GM18526 (cell line): ENCODE data around the gene PLXNC1.

ENCODE experiments used
- POLR2A ChIP-seq: IDR thresholded peaks from 3 replicates; pipeline ENCODE4 v1.6.1; 2011; ENCODE audit not compliant: insufficient read length; ENCODE audit errors: extremely low read depth

Gene PLXNC1

DNA sequence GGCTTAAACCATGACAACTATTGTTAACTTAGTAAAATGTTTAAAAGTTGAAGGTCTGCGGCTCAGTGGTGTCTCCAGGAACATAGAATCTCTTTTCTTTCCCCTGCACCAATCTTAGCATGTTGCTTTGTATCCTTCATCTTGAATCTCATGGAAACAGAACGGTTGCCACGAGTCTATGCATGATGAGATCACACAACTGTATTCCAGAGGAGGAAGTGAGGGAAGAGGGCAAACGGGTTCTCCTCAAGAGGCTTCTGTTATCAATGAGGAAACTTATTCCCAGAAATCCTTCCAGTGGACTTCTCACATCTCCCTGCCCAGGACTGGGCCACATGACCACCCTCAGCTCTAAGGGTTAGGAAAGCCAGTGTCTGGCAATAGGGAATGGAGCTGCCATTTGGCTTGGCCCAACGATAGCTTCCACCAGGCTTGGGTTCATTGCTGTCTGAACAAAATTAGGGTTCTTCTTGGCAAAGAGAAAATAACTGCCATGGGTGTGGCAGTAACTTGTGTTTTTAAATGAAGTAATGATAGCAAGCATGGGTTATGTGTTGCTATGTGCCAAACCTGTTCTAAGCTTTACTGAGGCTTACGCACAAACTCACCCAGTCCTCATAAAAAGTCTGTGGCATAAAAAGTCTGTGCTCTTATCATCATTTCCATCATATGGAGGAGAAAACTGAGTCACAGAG lies 17.4 kb downstream of the PLXNC1 start:
- TF ChIP-seq POLR2A = no peak

DNA sequence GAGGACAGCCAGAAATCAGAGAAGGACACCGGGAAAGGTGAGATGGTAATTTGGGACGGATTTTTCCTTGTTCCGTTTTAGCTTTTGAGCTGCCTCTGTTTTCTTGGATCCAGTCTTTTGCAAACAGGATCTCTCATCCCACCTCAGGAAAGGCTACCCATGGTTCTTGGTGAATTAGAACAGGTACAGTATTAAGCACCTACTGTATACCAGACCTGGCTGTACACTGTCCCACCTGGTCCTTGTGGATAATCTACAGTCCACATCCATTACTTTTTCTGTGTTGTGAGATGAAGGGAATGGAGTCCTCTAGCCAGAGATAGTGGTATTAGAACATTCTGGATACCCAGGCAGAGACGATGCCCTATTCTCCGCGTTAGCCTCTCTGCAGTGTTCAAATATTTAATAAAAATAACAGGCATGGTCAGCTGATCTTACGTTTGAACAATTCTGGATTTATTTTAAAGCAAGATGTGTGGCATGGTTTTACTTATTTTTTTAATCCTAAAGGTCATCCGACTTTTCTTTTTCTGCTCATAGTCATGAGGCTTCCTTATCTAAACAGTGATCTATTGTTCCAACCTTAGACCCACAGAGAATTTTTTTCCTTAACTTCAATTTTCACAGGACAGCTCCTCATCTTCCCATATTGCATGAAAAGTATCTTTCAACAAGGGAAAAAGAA lies 18.8 kb downstream of the PLXNC1 start:
- TF ChIP-seq POLR2A = no peak

DNA sequence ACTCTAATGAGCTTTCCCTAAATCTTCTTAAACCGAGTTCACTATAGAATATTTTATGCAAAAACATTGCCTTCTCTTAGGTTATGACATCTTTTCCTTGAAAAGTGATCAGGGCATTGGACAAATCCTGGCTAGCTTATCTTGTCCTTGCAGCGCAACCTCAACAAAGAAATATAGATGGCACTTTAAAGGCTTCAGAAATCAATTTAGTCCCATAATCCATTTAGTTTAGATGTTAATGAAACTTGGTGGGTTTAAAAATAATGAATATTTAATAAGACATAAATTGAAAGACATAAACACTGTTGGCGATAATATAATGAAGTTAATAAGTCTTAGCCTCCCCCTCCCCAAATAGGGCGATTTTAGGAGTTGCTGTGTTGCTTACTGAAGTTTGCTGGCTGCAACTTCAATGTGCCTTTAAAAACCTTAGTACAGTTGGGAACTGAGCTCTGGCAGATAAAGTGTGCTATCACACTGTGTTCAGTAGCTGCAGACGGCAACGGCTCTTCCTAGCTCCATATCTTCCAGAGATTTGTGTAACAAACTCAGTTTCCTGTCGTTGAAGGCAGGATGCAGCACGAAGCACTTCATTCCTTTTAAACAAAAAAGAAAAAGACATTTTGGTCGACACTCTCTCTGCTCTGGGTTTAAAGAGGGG lies 19.5 kb downstream of the PLXNC1 start:
- no peak for TF ChIP-seq POLR2A

DNA sequence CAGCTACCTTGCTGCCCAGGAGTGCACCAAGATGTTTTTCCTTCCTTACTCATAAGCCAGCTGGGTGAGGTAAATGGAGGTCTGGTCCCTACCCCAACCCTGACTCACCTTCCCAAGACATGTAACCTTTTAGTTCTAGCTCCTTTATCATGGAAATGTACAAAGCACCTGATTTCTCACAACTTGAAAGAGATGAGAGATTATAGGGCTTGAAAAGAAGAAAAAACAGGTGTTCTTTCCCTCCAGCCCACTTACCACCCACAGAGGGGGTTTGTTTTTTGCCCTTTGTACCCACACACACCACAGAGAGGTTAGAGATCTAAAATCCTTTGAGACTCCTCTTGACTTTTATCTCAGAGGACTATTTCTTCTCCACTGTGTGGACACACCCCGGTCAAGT lies 21.1 kb downstream of the PLXNC1 start:
- no peak for TF ChIP-seq POLR2A

DNA sequence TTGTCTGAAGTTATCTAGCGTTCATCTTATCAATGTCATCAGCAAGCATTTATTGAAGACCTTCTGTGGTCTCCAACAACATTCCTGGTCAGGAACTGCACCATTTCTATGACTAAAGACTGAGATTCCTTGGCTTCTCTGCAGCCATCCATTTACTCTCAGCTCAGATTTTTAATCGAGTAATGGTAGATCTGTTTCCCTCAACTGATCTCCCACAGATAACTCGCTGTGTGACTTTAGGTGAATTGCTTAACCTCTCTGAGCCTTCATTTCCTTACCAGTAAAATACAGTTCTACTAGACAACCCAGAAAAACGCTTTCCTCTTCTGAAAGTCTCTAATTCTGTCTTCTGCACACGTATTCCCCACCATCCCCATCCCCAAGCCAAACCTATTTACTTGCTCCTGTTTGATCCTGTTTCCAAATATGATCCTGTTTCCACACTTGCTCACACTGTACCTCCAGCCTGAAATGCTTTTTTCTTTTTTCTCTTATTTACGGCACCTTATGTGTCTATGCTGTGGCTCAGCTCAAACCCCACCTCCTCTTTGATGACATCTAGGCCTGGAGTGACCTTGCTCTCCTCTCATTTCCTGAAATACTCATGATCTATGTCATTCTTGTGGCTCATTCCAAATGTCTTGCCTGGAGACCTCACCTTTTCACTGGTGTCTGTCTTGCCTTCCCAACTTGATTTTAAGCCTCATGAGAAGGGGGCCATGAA lies 21.8 kb downstream of the PLXNC1 start:
- TF ChIP-seq POLR2A = no peak

DNA sequence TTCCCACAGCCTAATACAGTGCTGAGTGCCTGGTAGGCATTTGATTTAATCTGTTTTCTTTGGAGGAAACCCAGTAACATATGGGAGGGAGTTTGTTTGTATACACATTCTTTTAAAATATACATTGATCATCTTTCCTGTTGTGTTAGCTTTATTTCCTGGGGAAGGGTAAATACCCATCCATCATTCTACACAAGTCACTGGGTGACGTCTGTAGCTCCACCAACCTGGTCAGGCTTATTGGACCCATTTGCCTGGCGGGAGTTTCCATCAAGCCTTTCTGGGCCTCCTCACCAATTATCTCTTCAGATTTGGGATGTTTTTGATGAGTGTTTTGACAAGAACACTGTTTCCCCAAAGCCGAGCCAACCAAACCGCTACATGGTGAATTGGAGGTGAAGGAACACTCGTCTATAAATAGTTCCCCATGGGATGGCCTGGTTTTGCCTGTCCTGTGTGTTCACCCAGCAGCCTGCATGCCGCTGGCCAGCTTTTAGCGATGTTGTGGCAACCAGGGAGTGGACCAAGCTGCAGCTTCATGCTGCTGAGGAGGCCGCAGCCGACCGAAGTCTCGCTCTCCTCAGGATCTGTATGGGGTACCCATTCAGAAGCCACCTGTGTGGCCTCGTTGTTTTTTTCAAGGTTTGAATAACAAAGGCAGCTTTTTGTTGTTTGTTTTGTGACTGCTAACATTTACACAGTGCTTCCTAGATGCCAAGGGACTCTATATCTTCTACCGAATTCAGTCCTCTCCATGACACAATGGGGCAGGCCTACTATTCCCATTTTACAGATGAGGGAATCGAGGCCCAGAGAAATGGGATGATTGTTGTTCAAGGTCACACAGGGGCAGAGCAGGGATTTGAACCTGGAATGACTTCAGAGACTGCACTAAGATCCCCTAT lies 22.6 kb downstream of the PLXNC1 start:
- TF ChIP-seq POLR2A = no peak

DNA sequence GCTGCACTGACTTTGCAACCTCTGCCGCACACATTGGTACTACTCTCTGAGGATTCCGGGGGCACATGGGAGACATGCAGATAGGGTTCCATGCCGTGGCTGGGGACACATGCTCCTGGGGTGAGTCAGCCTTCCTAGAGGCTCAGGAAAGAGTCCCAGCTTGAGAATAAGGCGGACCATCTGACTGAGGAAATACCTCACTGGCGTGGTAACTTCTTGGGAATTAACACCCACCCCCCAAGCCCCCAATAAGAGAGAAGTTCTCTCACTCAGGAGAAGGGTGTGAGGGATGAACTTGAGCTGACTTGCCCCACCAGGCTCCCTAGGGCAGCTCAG lies 23.2 kb downstream of the PLXNC1 start:
- no peak for TF ChIP-seq POLR2A

DNA sequence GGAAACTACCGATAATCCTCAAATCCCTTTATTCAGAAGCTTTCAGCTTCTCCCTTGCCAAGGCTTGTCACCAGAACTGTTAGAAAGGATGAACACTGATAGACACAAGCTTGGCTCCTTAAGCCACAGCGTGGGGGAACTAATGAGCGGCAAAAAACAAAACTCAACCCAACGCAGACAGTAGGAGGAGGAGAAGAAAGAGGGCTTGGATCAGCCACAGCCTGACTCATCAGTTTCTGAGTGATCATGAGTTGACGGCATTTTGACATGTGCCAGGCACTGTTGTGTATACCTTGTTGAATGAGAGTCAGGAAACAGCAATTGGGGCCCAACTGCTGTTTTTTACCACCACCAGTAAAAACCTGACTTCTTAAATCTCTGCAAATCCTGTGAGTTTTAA lies 23.7 kb downstream of the PLXNC1 start:
- no peak for TF ChIP-seq POLR2A

DNA sequence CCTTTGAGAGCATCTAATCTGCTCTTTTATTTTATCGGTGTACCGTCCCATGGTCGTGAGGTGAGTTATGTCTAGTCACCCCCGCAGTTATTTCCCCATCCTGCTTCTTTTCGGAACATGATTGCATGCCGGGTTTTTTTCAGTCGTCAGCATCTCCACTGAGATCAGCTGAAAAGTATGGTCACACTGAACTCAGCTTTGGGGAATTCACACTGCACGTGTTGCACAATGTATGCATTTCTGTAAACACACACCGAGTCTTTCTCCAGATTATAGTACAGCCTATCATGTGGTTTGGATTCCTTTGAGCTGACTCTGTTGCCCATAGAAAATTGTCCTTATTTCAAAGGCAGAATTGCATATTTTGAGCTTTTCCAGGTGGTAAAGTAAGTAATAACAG lies 24.6 kb downstream of the PLXNC1 start:
- TF ChIP-seq POLR2A = no peak

DNA sequence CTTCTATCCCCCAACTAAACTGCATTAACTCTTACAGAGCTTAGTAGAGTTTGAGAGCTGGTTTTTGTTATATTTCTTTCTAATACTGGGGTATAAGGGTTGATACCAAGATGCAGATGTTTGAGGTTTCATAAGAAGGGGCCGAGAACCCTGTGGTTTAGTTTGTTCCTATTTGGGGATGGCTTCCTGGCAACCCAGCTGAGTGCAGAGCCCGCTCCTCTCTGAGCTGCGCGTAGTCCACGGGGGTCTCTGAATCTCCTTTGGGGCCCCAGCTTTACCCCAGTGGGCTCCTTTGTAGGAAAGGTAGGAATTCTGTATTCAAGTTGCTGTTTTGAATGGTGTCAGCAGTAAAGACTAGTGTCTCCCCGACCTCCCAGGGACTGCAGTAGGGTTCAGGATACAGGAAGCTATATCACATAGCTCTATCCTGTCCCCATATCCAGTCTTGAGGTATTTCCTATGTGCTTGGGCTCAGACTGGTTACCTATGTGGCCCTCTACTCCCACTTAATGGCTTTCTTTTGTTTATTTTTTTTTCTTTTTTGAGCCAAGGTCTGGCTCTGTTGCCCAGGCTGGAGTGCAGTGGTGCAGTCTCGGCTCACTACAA lies 25.4 kb downstream of the PLXNC1 start:
- no peak for TF ChIP-seq POLR2A

DNA sequence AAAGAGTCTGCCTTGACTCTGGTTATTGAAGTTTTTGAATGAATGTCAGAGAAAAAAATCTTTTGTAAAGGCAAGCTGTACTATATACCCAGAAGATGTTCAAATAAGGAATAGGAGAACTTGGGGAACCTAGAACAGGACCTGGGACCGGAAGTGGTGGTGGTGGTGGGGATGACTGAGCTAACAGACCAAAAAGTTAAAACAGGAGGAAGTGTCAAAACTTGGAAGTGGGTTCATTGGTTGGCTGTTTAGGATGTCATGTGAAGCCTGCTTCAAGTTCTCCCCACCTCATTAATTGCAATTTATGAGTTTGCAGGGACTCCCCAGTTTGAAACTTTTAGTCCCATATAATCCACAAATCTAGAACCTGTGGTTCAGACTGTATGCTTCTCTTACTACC lies 26.2 kb downstream of the PLXNC1 start:
- no peak for TF ChIP-seq POLR2A

DNA sequence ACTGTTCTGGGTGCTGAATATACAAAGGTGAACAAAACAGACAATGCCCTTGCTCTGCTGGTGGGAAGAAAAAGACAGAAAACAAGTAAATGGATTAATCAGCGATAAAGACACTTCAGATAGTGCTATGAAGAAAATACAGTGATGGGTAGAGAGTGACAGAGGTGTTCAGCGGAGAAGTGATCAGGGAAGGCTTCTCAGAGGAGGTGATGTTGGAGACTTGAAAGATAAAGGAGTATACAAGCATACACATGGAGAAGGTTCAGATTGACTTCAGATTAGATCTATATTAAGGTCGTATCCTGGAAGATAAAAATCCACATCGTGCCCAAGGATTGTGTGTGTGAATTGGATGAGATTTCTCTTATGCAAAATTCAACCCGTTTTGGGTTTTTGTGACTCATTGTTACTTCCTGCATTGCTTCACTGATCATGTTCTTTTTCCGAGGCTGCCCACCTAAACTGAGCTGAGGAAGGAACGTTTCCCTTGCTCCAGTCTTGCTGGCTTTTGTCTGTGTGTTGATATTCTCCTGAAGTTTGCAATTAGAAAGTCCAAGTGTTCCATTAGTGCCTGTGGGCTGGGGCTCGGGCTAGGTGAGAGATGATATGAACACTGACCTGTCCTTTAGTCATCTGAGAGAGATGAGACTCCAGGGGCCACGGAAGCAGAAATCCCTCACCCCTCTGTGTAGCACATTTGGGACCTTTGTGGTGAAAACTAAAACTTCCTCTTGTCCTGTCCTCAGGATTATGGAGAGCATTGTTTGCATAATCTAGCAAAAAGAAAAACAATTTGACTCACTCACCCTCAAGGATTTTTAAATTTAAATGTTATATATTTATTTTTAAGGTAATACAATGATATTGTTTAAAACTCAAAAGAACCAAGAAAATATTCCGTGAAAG lies 27.6 kb downstream of the PLXNC1 start:
- no peak for TF ChIP-seq POLR2A

DNA sequence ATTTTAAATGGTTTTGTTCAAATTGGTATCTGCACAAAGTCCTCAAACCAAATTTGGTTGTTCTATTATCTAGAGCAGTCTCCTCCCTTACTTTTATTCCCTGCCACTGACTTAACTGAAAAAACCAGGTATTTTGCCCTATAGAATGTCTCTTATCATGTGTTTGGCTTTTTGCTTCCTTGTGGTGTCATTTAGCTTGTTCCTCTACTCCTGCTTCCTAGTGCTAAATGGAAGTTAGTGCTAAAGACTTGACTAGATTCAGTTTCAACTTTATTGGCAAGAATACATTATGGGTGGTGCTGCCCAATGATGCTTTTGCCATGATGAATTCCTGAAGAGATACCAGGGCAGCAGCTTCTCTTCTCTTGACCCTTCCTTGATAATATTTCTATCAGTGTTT lies 29.7 kb downstream of the PLXNC1 start:
- no peak for TF ChIP-seq POLR2A
